Measurements from ENCODE around the gene PTPRCAP. TPM values are rescaled to one million over a fixed set of nuclear protein-coding genes. Genes with fewer than 3 reads are reported as not detected.

The PTPRCAP gene
- total RNA-seq, 4 donors from 2014 or later, result 0.29 to 5.0 (median 1.9) TPM

DNA sequence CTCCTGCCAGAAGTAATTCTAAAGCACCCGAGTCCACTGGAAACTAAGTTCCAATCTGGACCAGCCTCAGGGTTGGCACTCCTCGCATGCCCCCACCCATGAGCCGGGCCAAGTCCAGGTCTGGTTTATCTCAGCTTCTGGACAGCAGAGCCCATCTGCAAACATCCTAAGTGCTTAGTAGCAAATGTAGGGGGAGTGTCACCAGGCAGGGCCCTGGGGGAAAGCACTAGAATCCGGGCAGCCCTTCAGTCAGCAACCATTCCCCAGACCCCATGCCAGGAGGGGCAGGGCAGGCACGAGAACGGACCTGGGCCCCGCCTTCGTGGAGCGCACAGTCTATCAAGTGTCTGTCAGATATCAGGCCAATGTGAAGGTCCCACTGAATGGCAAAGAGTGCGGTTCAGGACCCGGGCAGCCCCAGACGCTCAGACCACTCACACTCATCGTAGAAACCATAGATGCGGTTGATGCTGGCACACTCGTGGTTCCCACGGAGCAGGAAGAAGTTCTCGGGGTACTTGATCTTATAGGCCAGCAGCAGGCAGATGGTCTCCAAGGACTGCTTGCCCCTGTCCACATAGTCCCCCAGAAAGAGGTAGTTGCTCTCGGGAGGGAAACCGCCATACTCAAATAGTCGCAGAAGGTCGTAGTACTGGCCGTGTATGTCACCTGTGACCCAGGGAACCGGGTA is 37.1 kb downstream of the PTPRCAP start:
- Histone ChIP-seq H3K27me3 (no peaks in the 10 kb centered on the region), H3K27ac (peak overlapping the region; percentile 83 to 88), H3K4me1 (peaks cover 0 to 7% of the 10 kb centered on the region in 2 donors), H3K4me3 (peak overlapping the region; percentile 59 to 74), H3K36me3 (no peaks in the 10 kb centered on the region), H3K9me3 (no peaks in the 10 kb centered on the region)
- TF ChIP-seq POLR2A (IDR thresholded peaks at IDR 0.05), result no peak
- TF ChIP-seq, protein P1, sequence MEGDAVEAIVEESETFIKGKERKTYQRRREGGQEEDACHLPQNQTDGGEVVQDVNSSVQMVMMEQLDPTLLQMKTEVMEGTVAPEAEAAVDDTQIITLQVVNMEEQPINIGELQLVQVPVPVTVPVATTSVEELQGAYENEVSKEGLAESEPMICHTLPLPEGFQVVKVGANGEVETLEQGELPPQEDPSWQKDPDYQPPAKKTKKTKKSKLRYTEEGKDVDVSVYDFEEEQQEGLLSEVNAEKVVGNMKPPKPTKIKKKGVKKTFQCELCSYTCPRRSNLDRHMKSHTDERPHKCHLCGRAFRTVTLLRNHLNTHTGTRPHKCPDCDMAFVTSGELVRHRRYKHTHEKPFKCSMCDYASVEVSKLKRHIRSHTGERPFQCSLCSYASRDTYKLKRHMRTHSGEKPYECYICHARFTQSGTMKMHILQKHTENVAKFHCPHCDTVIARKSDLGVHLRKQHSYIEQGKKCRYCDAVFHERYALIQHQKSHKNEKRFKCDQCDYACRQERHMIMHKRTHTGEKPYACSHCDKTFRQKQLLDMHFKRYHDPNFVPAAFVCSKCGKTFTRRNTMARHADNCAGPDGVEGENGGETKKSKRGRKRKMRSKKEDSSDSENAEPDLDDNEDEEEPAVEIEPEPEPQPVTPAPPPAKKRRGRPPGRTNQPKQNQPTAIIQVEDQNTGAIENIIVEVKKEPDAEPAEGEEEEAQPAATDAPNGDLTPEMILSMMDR (IDR thresholded peaks at IDR 0.05), result no peak
- intact Hi-C loops (cut with DNase I; ENCODE audit: low total_unique reads), result no loop called here
- no peak for DNase-seq

GRCh38 chr11:67398661-67399563 is 38.6 kb downstream of the PTPRCAP start:
- Histone ChIP-seq H3K4me3 (no peak overlapping the region), H3K27ac (no peak overlapping the region), H3K9me3 (no peaks in the 10 kb centered on the region), H3K27me3 (no peaks in the 10 kb centered on the region), H3K36me3 (no peaks in the 10 kb centered on the region), H3K4me1 (peaks cover 0 to 7% of the 10 kb centered on the region in 2 donors)
- intact Hi-C loops (cut with DNase I; ENCODE audit: low total_unique reads), result loop anchor here (5.0 kb wide), 1 partner anchor 108 kb away; the partner anchor contains the start of genes CDK2AP2 and PITPNM1
- TF ChIP-seq POLR2A (IDR thresholded peaks at IDR 0.05), result no peak
- no peak for DNase-seq

GRCh38 chr11:67397986-67398660 is 39.4 kb downstream of the PTPRCAP start:
- TF ChIP-seq, protein P1 (IDR thresholded peaks at IDR 0.05), result no peak
- TF ChIP-seq POLR2A (IDR thresholded peaks at IDR 0.05), result no peak
- Histone ChIP-seq H3K27me3 (no peaks in the 10 kb centered on the region), H3K36me3 (no peaks in the 10 kb centered on the region), H3K27ac (no peak overlapping the region), H3K9me3 (no peaks in the 10 kb centered on the region), H3K4me1 (peaks cover 0 to 7% of the 10 kb centered on the region in 2 donors), H3K4me3 (no peak overlapping the region)
- intact Hi-C loops (cut with DNase I; ENCODE audit: low total_unique reads), result loop anchor here (5.0 kb wide), 1 partner anchor 109 kb away; the partner anchor contains the start of genes CDK2AP2 and PITPNM1
- DNase-seq, result no peak

DNA sequence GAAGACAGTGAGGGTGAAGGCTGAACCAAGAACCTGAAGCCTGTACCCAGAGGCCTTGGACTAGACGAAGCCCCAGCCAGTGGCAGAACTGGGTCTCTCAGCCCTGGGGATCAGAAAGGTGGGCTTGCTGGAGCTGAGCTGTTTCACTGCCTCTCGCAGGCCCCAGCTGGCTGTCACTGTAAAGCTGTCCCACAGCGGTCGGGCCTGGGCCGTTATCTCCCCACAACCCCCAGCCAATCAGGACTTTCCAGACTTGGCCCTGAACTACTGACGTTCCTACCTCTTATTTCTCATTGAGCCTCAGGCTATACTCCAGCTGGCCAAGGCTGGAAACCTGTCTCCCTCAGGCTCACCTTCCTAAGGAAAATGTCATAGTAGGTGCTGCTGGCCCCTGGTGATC is 39.9 kb downstream of the PTPRCAP start:
- Histone ChIP-seq H3K27me3 (no peaks in the 10 kb centered on the region), H3K36me3 (no peaks in the 10 kb centered on the region), H3K27ac (peak overlapping the region in 1 of 2 donors; percentile 4), H3K4me3 (no peak overlapping the region), H3K9me3 (no peaks in the 10 kb centered on the region), H3K4me1 (peaks cover 0 to 7% of the 10 kb centered on the region in 2 donors)
- intact Hi-C loops (cut with DNase I; ENCODE audit: low total_unique reads), result loop anchor here (5.0 kb wide), 1 partner anchor 110 kb away; the partner anchor contains the start of genes CDK2AP2 and PITPNM1
- TF ChIP-seq POLR2A (IDR thresholded peaks at IDR 0.05), result no peak
- TF ChIP-seq, protein P1 (IDR thresholded peaks at IDR 0.05), result no peak
- DNase-seq, result no peak
